D341Med (cell line): ENCODE data around the gene CARNS1.

ENCODE experiments used
- DNase-seq: peaks from one replicate; pipeline ENCODE4 v3.0.0; 2012; ENCODE audit warnings: low spot score

CARNS1 gene

GRCh38 chr11:67441098-67441563 is 25.7 kb downstream of the CARNS1 start:
- no peak for DNase-seq

- DNase-seq, result no peak
These were observed 26.4 kb downstream of the CARNS1 start for GRCh38 chr11:67441731-67442351.

- no peak for DNase-seq
These were observed 27.3 kb downstream of the CARNS1 start for GRCh38 chr11:67442504-67443404.

DNA sequence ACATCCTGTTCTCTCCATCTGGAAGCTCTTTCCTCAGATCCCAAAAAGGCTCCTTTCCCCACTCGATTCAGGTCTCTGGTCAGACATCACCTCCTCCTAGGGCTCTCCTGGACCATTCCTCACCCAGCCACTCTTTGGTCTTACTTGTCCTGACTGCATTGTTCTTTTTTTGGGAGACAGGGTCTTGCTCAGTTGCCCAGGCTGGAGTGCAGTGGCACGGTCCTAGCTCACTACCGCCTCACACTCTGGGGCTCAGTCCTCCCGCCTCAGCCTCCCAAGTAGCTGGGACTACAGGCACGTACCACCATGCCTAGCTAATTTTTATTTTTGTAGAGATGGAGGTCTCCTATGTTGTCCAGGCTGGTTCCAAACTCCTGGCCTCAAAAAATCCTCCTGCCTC is 30.0 kb downstream of the CARNS1 start:
- no peak for DNase-seq

GRCh38 chr11:67448220-67448609 is 32.7 kb downstream of the CARNS1 start:
- no peak for DNase-seq

GRCh38 chr11:67449116-67449844 is 33.8 kb downstream of the CARNS1 start:
- no peak for DNase-seq

GRCh38 chr11:67450796-67451657 is 35.5 kb downstream of the CARNS1 start:
- no peak for DNase-seq

DNA sequence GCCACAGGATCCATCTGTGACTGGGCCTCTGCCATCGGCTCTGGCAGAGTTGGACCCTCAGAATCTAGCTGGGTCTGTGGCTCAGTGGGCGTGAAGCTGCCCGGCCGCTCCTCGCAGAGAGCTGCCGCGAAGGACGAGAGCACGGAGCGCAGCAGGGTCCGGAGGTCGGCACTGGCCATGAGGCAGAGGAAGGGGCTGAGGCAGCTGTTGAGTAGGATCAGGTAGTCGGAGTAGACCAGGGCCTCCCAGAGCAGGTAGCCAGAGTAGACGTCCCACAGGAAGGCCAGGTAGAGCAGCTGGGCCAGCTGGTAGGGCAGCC is 36.1 kb downstream of the CARNS1 start:
- DNase-seq, result no peak

- no peak for DNase-seq
These were observed 36.9 kb downstream of the CARNS1 start, which contains the start of gene GPR152 for GRCh38 chr11:67452141-67452952. GPR152 (minus strand) TSS chr11:67452729; CDS start chr11:67452724, 5 bp downstream.

DNA sequence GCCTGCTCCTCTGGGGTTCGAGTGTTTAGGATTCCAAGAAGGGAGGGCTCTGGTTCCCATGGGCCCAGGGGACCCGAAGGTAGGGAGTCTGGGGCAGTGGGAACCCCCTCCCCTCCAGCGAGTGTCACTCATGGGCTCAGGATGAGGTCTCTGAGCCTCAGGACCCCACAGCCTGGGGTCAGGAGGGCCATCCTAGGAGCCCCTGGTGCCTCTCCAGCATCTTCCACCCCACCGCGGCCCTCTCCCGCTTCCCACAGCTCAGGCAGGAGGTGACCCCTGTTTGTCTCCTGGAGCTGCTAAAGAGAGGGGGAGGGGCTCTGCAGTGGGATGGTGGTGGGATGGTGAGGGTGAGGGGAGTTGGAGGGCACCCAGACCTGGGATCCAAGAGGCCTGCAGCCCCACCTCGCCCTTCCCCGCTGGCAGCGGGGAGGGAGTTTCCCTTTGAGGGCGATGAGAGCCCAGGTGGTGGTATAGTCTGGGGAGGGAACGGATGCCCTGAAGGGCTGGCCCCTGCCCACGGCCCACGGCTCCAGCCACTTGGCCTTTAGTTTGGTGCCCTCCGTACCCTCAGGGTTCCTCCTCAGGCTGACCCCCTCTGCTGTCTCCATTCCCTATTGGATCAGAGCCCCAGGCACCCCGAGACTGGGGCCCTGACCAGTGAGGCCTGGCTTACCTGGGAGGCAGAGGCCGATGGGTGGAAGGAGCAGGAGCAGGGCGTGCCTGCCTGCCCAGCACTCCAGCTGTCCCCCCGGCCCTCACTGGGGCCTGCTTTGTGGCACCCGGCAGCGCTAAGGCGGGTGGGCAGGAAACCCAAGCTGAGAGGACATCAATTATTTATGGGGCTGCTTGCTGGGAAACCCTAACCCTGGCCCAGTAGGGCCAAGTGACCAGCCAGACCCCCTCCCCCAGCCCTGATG is 38.6 kb downstream of the CARNS1 start:
- no peak for DNase-seq

DNA sequence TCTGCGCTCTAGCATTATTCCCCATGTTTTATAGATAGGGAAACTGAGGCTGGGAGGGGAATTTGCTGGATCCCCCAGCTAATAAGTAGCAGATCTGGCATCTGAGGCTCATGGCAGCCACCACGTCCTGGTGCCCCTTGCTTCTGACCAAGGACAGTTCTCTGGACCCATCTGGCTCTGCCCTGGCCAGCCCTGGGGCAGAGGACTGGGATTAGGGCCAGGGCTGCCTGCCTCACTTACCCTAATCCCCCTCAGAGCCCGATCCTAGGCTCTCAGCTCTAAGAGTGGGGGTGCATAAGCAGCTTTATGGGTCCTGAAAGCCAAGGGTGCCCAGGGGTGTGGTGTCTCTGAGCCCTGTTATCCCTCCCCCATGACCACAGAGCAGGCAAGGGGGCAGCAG is 39.6 kb downstream of the CARNS1 start, which contains the start of gene CABP4:
CABP4 (plus strand) TSS at position 301 of the 400 bp plus-strand sequence; CDS start at position 371, 70 bp downstream.
- DNase-seq, result no peak

DNA sequence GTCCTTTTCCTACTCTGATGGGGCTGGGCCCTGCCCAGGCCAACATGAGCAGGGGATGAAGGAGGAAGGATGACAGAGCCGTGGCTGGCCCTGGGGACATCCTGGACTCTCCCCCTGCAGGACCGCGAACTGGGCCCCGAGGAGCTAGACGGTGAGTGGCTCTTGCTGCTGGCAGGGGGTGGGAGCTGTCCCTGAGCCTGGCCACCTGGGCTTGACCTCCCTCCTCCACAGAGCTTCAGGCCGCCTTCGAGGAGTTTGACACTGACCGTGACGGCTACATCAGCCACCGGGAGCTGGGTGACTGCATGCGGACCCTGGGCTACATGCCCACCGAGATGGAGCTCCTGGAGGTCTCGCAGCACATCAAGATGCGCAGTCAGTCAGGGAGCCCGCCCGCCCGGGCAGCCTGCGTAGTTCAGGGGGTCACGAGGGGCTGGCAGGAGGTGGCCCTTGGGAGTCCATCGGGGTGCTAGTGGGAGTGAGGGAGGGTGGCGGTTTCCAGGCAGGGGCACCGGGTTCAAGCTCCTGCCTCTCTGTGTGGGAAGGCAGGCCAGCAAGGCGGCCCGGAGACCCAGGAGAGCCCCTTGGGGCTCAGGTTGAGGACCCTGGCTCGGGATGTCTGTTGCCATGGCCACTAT is 40.7 kb downstream of the CARNS1 start:
- DNase-seq, result no peak

DNA sequence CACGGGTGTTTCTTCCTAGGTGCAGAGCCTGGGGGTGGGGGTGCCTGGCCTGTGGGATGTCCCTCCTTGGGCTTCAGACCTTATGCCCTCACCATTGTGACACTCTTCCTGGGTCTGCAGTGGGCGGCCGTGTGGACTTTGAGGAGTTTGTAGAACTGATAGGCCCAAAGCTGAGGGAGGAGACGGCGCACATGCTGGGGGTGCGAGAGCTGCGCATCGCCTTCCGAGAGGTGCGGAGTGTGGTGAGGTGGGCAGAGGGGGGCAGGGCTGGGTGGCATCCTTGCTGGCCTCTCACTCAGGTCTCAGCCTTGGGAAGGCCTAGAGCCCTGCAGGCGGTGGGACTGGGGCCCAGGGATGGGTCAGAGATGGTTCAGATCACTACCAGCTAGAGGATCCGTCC is 42.0 kb downstream of the CARNS1 start:
- no peak for DNase-seq

- DNase-seq, result no peak
These were observed 42.8 kb downstream of the CARNS1 start for GRCh38 chr11:67458266-67458665.

GRCh38 chr11:67463186-67463585 is 47.7 kb downstream of the CARNS1 start:
- DNase-seq, result peak; percentile 25

- DNase-seq, result no peak
These were observed 48.4 kb downstream of the CARNS1 start for GRCh38 chr11:67463680-67464410.

GRCh38 chr11:67464411-67465188 is 49.1 kb downstream of the CARNS1 start:
- peak; percentile 33 for DNase-seq

DNA sequence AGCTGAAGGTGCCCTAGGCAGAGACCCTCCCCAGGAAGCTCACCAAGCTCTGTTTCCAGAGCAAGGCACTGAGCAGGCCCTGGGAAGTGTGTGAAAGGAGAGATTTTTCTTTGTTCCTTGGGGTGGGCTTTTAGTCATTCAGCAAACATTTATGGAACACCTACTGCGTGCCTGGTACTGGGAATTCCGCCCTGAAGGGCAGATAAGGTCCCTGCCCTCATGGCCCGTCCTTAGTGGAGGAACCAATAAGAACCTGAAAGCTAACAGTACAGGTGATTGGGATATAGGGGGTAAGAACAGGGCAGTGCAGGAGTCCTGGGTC is 49.7 kb downstream of the CARNS1 start:
- no peak for DNase-seq
